Tibial nerve (tissue), 3 donors: Measurements from ENCODE around the gene RASGRF1.

Experiments used
- CTCF ChIP-seq, 5 experiments: fragments of 200-600 bp in 3 of 5; fragments of 450-650 bp in 2 of 5; sonication (generic) in 3 of 5; IDR thresholded peaks; one replicate each; pipeline ENCODE4 v1.5.1; 2016 to 2019; ENCODE audit warnings: antibody characterized with exemption in 5 of 5, mild to moderate bottlenecking in 3 of 5, moderate library complexity in 2 of 5
- POLR2A ChIP-seq, 2 donors: fragments of 450-650 bp; IDR thresholded peaks; one replicate each; pipeline ENCODE4 v1.6.1; 2017; ENCODE audit warnings: antibody characterized with exemption in 2 of 2, mild to moderate bottlenecking in 2 of 2, moderate library complexity in 2 of 2

GRCh38 chr15:78944669-78945407, 145.7 kb downstream of the RASGRF1 start, which contains the start of gene CTSH:
- no peak for TF ChIP-seq CTCF (IDR thresholded peaks at IDR 0.05)
- peak; percentile 54 to 76 for TF ChIP-seq POLR2A (IDR thresholded peaks at IDR 0.05)
